WTC11 (cell line): ENCODE measurements around the gene MAPK7. TPM values are rescaled to one million over a fixed set of nuclear protein-coding genes. Genes with fewer than 3 reads are reported as not detected.

ENCODE experiments used
- ATAC-seq: fragments of 200-7000 bp; cut with Tn5 transposase; 2 replicates; pipeline ENCODE4 v1.10.0; 2021; ENCODE audit warnings: mild to moderate bottlenecking, moderate library complexity
- CTCF ChIA-PET: fragments of 300-600 bp; sonication (Branson Sonifier 250); formaldehyde crosslinking; loops from one replicate; lab custom pipeline; 2021; ENCODE audit warnings: antibody characterized with exemption; lab: Charles Lee
- POLR2A ChIA-PET: fragments of 350-600 bp; sonication (Branson Sonifier 250); formaldehyde crosslinking; loops from one replicate; lab custom pipeline; 2021; ENCODE audit warnings: antibody characterized with exemption; lab: Charles Lee
- DNase-seq: peaks from one replicate; pipeline ENCODE4 v3.0.0; 2021; ENCODE audit warnings: low spot score
- H3K27ac Mint-ChIP-seq: 2 replicates; pipeline ENCODE4 v1.8.0; 2021; ENCODE audit warnings: mixed read lengths
- H3K27me3 Mint-ChIP-seq: 2 replicates; pipeline ENCODE4 v1.8.0; 2021; ENCODE audit warnings: low read depth, mild to moderate bottlenecking, moderate library complexity, mixed read lengths
- H3K36me3 Mint-ChIP-seq: 2 replicates; pipeline ENCODE4 v1.8.0; 2021; ENCODE audit warnings: mixed read lengths
- H3K4me1 Mint-ChIP-seq: 2 replicates; pipeline ENCODE4 v1.8.0; 2022; ENCODE audit warnings: mixed read lengths
- H3K4me3 Mint-ChIP-seq: 2 replicates; pipeline ENCODE4 v1.8.0; 2021; ENCODE audit warnings: mild to moderate bottlenecking, moderate library complexity, mixed read lengths
- H3K9me3 Mint-ChIP-seq: 2 replicates; pipeline ENCODE4 v1.8.0; 2021; ENCODE audit warnings: mixed read lengths
- ATF1 ChIP-seq: sonication (generic); formaldehyde crosslinking; IDR thresholded peaks from 2 replicates; pipeline ENCODE4 v1.8.1; 2023; ENCODE audit warnings: mild to moderate bottlenecking, moderate library complexity, missing genetic modification reagents
- CREB1 ChIP-seq: sonication (generic); formaldehyde crosslinking; IDR thresholded peaks from 2 replicates; pipeline ENCODE4 v1.8.0; 2023; ENCODE audit warnings: mild to moderate bottlenecking, missing genetic modification reagents
- ELF4 ChIP-seq: sonication (generic); formaldehyde crosslinking; IDR thresholded peaks from 2 replicates; pipeline ENCODE4 v1.8.1; 2022; ENCODE audit warnings: low read depth, mild to moderate bottlenecking, moderate library complexity, missing genetic modification reagents
- GABPB1 ChIP-seq: sonication (generic); formaldehyde crosslinking; IDR thresholded peaks from 2 replicates; pipeline ENCODE4 v1.8.1; 2023; ENCODE audit warnings: mild to moderate bottlenecking, missing genetic modification reagents
- NR1H2 ChIP-seq: sonication (generic); formaldehyde crosslinking; IDR thresholded peaks from 2 replicates; pipeline ENCODE4 v1.9.0; 2021; ENCODE audit warnings: mild to moderate bottlenecking, moderate library complexity, missing genetic modification reagents
- NR2C2 ChIP-seq: sonication (generic); formaldehyde crosslinking; IDR thresholded peaks from 2 replicates; pipeline ENCODE4 v1.8.0; 2022; ENCODE audit warnings: mild to moderate bottlenecking, missing genetic modification reagents
- TP53 ChIP-seq: sonication (generic); formaldehyde crosslinking; IDR thresholded peaks from 2 replicates; pipeline ENCODE4 v1.8.1; 2023; ENCODE audit warnings: mild to moderate bottlenecking, missing genetic modification reagents
- ZNF396 ChIP-seq: fragments of 250-450 bp; sonication (Bioruptor Pico); IDR thresholded peaks from 2 replicates; pipeline ENCODE4 v1.8.0; 2021; ENCODE audit warnings: mild to moderate bottlenecking, moderate library complexity, borderline replicate concordance
- total RNA-seq: library from RNA; stranded (reverse); gene quantifications from 3 replicates; pipeline ENCODE4 v1.2.3, GENCODE V29; 2021
- TF ChIP-seq, protein P1 (sequence below): fragments of 250-450 bp; sonication (Bioruptor Pico); IDR thresholded peaks from 2 replicates; pipeline ENCODE4 v1.9.0; 2021; ENCODE audit warnings: mild to moderate bottlenecking
- TF ChIP-seq, protein P2 (sequence below): sonication (generic); formaldehyde crosslinking; IDR thresholded peaks from 2 replicates; pipeline ENCODE4 v1.8.1; 2023; ENCODE audit warnings: mild to moderate bottlenecking, missing genetic modification reagents, moderate library complexity
- TF ChIP-seq, protein P3 (sequence below): fragments of 250-450 bp; sonication (Bioruptor Pico); IDR thresholded peaks from 2 replicates; pipeline ENCODE4 v2.1.2; 2022; ENCODE audit warnings: mild to moderate bottlenecking, moderate library complexity
- TF ChIP-seq, protein P4 (sequence below): sonication (generic); formaldehyde crosslinking; IDR thresholded peaks from 2 replicates; pipeline ENCODE4 v1.8.0; 2023; ENCODE audit warnings: mild to moderate bottlenecking, missing genetic modification reagents
- TF ChIP-seq, protein P5 (sequence below): sonication (generic); formaldehyde crosslinking; IDR thresholded peaks from 2 replicates; pipeline ENCODE4 v1.8.0; 2022; ENCODE audit warnings: mild to moderate bottlenecking, missing genetic modification reagents
- TF ChIP-seq, protein P6 (sequence below): sonication (generic); formaldehyde crosslinking; IDR thresholded peaks from 2 replicates; pipeline ENCODE4 v1.8.0; 2023; ENCODE audit warnings: missing genetic modification reagents, mild to moderate bottlenecking, borderline replicate concordance
- TF ChIP-seq, protein P7 (sequence below): fragments of 200-600 bp; IDR thresholded peaks from 2 replicates; pipeline ENCODE4 v1.8.0; 2022; ENCODE audit warnings: antibody characterized with exemption
- TF ChIP-seq, protein P8 (sequence below): sonication (generic); formaldehyde crosslinking; IDR thresholded peaks from 2 replicates; pipeline ENCODE4 v1.8.0; 2022; ENCODE audit warnings: mild to moderate bottlenecking, missing genetic modification reagents

The MAPK7 gene
- total RNA-seq, 1 experiment from 2014 or later, result 38.5 TPM

DNA sequence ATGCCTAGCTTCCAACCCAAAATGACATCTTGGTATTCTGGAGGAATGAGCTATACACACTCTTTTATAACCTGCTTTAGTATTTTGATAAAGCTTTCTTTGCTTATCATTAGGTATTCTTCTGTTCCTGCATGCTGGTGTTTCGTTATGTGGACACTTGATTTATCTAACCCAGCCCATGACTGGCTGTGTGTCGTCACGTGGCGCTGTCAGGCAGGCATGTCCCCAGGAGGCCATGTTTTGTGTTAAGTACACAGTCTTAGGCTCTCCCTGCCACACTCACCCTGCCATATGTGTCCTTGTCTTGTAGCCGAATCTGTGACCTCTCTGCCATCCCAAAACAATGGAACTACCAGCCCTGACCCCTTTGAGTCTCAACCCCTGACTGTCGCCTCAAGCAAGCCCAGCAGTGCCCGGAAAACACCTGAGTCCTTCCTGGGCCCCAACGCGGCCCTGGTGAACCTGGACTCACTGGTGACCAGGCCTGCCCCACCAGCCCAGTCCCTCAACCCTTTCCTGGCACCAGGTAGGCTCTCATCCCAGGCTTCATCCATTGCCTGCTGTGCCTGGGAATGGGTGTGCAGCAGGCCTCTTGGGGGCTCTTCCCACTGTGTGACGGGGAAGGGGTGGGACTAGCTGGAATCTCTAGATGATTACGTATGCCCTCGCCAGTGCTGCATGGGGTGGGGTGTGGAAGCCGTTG, 46.6 kb upstream of the MAPK7 start (continued):
- TF ChIP-seq, protein P1, sequence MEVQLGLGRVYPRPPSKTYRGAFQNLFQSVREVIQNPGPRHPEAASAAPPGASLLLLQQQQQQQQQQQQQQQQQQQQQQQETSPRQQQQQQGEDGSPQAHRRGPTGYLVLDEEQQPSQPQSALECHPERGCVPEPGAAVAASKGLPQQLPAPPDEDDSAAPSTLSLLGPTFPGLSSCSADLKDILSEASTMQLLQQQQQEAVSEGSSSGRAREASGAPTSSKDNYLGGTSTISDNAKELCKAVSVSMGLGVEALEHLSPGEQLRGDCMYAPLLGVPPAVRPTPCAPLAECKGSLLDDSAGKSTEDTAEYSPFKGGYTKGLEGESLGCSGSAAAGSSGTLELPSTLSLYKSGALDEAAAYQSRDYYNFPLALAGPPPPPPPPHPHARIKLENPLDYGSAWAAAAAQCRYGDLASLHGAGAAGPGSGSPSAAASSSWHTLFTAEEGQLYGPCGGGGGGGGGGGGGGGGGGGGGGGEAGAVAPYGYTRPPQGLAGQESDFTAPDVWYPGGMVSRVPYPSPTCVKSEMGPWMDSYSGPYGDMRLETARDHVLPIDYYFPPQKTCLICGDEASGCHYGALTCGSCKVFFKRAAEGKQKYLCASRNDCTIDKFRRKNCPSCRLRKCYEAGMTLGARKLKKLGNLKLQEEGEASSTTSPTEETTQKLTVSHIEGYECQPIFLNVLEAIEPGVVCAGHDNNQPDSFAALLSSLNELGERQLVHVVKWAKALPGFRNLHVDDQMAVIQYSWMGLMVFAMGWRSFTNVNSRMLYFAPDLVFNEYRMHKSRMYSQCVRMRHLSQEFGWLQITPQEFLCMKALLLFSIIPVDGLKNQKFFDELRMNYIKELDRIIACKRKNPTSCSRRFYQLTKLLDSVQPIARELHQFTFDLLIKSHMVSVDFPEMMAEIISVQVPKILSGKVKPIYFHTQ (CRISPR knock-in tag), result no peak
- TF ChIP-seq, protein P2, sequence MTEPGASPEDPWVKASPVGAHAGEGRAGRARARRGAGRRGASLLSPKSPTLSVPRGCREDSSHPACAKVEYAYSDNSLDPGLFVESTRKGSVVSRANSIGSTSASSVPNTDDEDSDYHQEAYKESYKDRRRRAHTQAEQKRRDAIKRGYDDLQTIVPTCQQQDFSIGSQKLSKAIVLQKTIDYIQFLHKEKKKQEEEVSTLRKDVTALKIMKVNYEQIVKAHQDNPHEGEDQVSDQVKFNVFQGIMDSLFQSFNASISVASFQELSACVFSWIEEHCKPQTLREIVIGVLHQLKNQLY (CRISPR knock-in tag), result no peak
- TF ChIP-seq ATF1 (CRISPR knock-in tag), result no peak
- no peak for TF ChIP-seq ZNF396
- TF ChIP-seq, protein P3, sequence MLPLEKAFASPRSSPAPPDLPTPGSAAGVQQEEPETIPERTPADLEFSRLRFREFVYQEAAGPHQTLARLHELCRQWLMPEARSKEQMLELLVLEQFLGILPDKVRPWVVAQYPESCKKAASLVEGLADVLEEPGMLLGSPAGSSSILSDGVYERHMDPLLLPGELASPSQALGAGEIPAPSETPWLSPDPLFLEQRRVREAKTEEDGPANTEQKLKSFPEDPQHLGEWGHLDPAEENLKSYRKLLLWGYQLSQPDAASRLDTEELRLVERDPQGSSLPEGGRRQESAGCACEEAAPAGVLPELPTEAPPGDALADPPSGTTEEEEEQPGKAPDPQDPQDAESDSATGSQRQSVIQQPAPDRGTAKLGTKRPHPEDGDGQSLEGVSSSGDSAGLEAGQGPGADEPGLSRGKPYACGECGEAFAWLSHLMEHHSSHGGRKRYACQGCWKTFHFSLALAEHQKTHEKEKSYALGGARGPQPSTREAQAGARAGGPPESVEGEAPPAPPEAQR (CRISPR knock-in tag), result no peak
- TF ChIP-seq, protein P4, sequence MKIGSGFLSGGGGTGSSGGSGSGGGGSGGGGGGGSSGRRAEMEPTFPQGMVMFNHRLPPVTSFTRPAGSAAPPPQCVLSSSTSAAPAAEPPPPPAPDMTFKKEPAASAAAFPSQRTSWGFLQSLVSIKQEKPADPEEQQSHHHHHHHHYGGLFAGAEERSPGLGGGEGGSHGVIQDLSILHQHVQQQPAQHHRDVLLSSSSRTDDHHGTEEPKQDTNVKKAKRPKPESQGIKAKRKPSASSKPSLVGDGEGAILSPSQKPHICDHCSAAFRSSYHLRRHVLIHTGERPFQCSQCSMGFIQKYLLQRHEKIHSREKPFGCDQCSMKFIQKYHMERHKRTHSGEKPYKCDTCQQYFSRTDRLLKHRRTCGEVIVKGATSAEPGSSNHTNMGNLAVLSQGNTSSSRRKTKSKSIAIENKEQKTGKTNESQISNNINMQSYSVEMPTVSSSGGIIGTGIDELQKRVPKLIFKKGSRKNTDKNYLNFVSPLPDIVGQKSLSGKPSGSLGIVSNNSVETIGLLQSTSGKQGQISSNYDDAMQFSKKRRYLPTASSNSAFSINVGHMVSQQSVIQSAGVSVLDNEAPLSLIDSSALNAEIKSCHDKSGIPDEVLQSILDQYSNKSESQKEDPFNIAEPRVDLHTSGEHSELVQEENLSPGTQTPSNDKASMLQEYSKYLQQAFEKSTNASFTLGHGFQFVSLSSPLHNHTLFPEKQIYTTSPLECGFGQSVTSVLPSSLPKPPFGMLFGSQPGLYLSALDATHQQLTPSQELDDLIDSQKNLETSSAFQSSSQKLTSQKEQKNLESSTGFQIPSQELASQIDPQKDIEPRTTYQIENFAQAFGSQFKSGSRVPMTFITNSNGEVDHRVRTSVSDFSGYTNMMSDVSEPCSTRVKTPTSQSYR (CRISPR knock-in tag), result no peak
- no peak for TF ChIP-seq NR2C2 (CRISPR knock-in tag)

DNA sequence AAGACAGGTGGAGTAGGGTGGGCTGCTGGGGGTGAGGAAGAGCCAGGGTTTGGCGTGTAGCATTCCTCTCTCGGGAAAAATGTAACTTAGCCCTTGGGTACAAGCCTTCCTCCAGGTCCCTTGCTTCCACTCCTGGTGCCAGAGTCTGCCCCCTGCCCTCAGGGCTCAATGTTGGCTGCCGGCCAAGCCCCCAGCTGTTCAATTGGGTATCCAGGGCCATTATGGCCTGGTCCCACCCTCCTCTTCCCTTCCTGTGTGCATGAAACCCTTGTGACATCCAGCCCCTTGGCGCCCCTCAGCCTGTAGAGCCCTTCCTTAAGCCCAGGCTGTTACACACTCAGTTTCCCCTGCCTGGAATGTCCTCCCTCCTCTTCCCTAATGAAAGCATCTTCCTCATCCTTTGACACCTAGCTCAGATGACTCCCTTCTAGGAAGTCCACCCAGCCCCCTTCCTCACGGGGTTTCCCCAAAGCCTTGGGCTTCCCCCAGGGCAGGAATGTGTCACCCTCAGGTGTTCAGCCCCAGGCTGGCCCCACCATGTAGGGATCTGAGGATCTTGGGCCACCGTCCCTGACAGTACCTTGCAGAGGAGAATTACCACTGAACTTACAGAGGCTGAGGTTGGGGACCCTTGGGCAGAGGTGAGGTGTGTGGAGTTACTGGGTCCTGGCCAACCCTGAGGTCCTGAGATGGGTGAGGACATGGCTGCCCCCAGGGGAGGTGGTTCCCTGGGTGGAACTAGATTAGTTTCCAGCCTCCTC, 45.7 kb upstream of the MAPK7 start:
- Mint-ChIP-seq H3K4me1 (peaks cover 12% of the 10 kb centered on the region), H3K27me3 (no peaks in the 10 kb centered on the region), H3K27ac (no peak overlapping the region), H3K4me3 (no peak overlapping the region), H3K36me3 (peaks cover 8% of the 10 kb centered on the region; the same call in 1 of the 2 replicates), H3K9me3 (no peaks in the 10 kb centered on the region)
- CTCF ChIA-PET, result interaction anchor here (1.1 to 2.3 kb wide), 3 partner anchors 11 to 430 kb away, joined by 3 to 14 read pairs (median 3); partner anchors contain the start of gene B9D1
- no peak for DNase-seq
- POLR2A ChIA-PET, result interaction anchor here (0.8 kb wide), 1 partner anchor 20 kb away, joined by 3 read pairs; no protein-coding TSS in a partner anchor
- ATAC-seq, result no peak
- TF ChIP-seq, protein P5, sequence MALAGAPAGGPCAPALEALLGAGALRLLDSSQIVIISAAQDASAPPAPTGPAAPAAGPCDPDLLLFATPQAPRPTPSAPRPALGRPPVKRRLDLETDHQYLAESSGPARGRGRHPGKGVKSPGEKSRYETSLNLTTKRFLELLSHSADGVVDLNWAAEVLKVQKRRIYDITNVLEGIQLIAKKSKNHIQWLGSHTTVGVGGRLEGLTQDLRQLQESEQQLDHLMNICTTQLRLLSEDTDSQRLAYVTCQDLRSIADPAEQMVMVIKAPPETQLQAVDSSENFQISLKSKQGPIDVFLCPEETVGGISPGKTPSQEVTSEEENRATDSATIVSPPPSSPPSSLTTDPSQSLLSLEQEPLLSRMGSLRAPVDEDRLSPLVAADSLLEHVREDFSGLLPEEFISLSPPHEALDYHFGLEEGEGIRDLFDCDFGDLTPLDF (CRISPR knock-in tag), result no peak
- TF ChIP-seq NR2C2 (CRISPR knock-in tag), result no peak
- TF ChIP-seq, protein P6, sequence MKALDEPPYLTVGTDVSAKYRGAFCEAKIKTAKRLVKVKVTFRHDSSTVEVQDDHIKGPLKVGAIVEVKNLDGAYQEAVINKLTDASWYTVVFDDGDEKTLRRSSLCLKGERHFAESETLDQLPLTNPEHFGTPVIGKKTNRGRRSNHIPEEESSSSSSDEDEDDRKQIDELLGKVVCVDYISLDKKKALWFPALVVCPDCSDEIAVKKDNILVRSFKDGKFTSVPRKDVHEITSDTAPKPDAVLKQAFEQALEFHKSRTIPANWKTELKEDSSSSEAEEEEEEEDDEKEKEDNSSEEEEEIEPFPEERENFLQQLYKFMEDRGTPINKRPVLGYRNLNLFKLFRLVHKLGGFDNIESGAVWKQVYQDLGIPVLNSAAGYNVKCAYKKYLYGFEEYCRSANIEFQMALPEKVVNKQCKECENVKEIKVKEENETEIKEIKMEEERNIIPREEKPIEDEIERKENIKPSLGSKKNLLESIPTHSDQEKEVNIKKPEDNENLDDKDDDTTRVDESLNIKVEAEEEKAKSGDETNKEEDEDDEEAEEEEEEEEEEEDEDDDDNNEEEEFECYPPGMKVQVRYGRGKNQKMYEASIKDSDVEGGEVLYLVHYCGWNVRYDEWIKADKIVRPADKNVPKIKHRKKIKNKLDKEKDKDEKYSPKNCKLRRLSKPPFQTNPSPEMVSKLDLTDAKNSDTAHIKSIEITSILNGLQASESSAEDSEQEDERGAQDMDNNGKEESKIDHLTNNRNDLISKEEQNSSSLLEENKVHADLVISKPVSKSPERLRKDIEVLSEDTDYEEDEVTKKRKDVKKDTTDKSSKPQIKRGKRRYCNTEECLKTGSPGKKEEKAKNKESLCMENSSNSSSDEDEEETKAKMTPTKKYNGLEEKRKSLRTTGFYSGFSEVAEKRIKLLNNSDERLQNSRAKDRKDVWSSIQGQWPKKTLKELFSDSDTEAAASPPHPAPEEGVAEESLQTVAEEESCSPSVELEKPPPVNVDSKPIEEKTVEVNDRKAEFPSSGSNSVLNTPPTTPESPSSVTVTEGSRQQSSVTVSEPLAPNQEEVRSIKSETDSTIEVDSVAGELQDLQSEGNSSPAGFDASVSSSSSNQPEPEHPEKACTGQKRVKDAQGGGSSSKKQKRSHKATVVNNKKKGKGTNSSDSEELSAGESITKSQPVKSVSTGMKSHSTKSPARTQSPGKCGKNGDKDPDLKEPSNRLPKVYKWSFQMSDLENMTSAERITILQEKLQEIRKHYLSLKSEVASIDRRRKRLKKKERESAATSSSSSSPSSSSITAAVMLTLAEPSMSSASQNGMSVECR (CRISPR knock-in tag), result no peak
- no peak for TF ChIP-seq GABPB1 (CRISPR knock-in tag)
- TF ChIP-seq ELF4 (CRISPR knock-in tag), result no peak
- TF ChIP-seq, protein P7, sequence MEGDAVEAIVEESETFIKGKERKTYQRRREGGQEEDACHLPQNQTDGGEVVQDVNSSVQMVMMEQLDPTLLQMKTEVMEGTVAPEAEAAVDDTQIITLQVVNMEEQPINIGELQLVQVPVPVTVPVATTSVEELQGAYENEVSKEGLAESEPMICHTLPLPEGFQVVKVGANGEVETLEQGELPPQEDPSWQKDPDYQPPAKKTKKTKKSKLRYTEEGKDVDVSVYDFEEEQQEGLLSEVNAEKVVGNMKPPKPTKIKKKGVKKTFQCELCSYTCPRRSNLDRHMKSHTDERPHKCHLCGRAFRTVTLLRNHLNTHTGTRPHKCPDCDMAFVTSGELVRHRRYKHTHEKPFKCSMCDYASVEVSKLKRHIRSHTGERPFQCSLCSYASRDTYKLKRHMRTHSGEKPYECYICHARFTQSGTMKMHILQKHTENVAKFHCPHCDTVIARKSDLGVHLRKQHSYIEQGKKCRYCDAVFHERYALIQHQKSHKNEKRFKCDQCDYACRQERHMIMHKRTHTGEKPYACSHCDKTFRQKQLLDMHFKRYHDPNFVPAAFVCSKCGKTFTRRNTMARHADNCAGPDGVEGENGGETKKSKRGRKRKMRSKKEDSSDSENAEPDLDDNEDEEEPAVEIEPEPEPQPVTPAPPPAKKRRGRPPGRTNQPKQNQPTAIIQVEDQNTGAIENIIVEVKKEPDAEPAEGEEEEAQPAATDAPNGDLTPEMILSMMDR, result no peak
- no peak for TF ChIP-seq TP53
- no peak for TF ChIP-seq CREB1
- no peak for TF ChIP-seq NR1H2 (CRISPR knock-in tag)
- TF ChIP-seq, protein P8, sequence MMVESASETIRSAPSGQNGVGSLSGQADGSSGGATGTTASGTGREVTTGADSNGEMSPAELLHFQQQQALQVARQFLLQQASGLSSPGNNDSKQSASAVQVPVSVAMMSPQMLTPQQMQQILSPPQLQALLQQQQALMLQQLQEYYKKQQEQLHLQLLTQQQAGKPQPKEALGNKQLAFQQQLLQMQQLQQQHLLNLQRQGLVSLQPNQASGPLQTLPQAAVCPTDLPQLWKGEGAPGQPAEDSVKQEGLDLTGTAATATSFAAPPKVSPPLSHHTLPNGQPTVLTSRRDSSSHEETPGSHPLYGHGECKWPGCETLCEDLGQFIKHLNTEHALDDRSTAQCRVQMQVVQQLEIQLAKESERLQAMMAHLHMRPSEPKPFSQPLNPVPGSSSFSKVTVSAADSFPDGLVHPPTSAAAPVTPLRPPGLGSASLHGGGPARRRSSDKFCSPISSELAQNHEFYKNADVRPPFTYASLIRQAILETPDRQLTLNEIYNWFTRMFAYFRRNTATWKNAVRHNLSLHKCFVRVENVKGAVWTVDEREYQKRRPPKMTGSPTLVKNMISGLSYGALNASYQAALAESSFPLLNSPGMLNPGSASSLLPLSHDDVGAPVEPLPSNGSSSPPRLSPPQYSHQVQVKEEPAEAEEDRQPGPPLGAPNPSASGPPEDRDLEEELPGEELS (CRISPR knock-in tag), result no peak
